ENCODE results near the gene FREM3. TPM values are rescaled to one million over a fixed set of nuclear protein-coding genes. Genes with fewer than 3 reads are reported as not detected.

The FREM3 gene
- total and polyA plus RNA-seq, 2 of the 8 experiments (the other 6 are each of a cell fraction or from before 2014, with no cell fraction given): 0.03 to 0.11 TPM

- Histone ChIP-seq H3K9me3 (ENCODE audit: insufficient read depth in 2 of 2, low read depth in 1 of 2, low read length in 1 of 2) (no peaks in the 10 kb centered on the region), H4K91ac (replicated peaks; ENCODE audit: insufficient read length, low read length) (no peak overlapping the region), H4K5ac (ENCODE audit: insufficient read length, low read depth, low read length) (no peak overlapping the region), H3K9ac (replicated peaks in 1 of 4; ENCODE audit: extremely low read depth in 1 of 4, low read depth in 3 of 4, low read length in 3 of 4) (no peak overlapping the region), H3K4ac (replicated peaks; ENCODE audit: insufficient read length, low read depth, low read length) (no peak overlapping the region), H4K8ac (ENCODE audit: extremely low read depth, insufficient read depth, low read length) (no peak overlapping the region), H3K23ac (ENCODE audit: insufficient read length) (no peak overlapping the region), H2BK120ac (replicated peaks; ENCODE audit: low read depth, low read length) (no peak overlapping the region), H3K27me3 (replicated peaks in 1 of 4; ENCODE audit: control insufficient read depth in 3 of 4, extremely low read depth in 1 of 4, insufficient read depth in 3 of 4, low read length in 3 of 4) (no peaks in the 10 kb centered on the region), H3K4me3 (ENCODE audit: extremely low read depth in 1 of 4, insufficient read depth in 2 of 4, low read depth in 3 of 4, low read length in 4 of 4) (no peak overlapping the region), H3K27ac (ENCODE audit: low read depth, low read length) (no peak overlapping the region), H3K36me3 (ENCODE audit: control insufficient read depth in 2 of 4, insufficient read depth in 4 of 4, low read length in 3 of 4) (no peaks in the 10 kb centered on the region), H2AFZ (ENCODE audit: low read length) (no peak overlapping the region), H3K14ac (ENCODE audit: insufficient read length) (no peak overlapping the region), H2BK20ac (ENCODE audit: low read length) (no peak overlapping the region), H3K79me1 (ENCODE audit: low read depth, low read length) (no peaks in the 10 kb centered on the region), H2BK5ac (ENCODE audit: low read depth, low read length) (no peak overlapping the region), H3K23me2 (ENCODE audit: low read depth, low read length) (no peaks in the 10 kb centered on the region), H4K20me1 (replicated peaks in 1 of 2; ENCODE audit: control insufficient read depth in 1 of 2, insufficient read depth in 2 of 2, low read length in 2 of 2) (no peaks in the 10 kb centered on the region), H3K4me1 (replicated peaks in 1 of 4; ENCODE audit: control insufficient read depth in 3 of 4, insufficient read depth in 4 of 4, low read length in 3 of 4) (no peaks in the 10 kb centered on the region), H2BK12ac (ENCODE audit: low read depth, low read length) (no peak overlapping the region), H3K18ac (ENCODE audit: extremely low read depth, low read length) (no peak overlapping the region), H3K4me2 (ENCODE audit: insufficient read depth in 1 of 2, low read depth in 2 of 2, low read length in 2 of 2) (no peak overlapping the region), H2BK15ac (ENCODE audit: low read length) (no peak overlapping the region), H2AK5ac (ENCODE audit: low read depth, low read length) (no peak overlapping the region), H3K79me2 (ENCODE audit: control insufficient read depth in 1 of 2, insufficient read depth in 2 of 2, low read length in 2 of 2) (no peaks in the 10 kb centered on the region), H3K56ac (replicated peaks; ENCODE audit: insufficient read length, low read depth, low read length) (no peak overlapping the region)
- FAIRE-seq (no peak), DNase-seq (ENCODE audit: low read depth in 1 of 2, low spot score in 2 of 2) (no peak)
- POLR2A ChIA-PET (ENCODE audit: partially characterized antibody): no interaction called here
- TF ChIP-seq MAFK (IDR thresholded peaks at IDR 0.05; ENCODE audit: low read depth, low read length) (no peak), RAD21 (IDR thresholded peaks at IDR 0.05 in 1 of 2, conservative IDR thresholded peaks at IDR 0.05 in 1 of 2; ENCODE audit: low read depth in 2 of 2, low read length in 2 of 2) (peak in 1 of 2 experiments; percentile 13; a peak in 1 of 4 replicates)
- CTCF ChIA-PET (ENCODE audit: partially characterized antibody): no interaction called here
Measured at GRCh38 chr4:143587703-143588102, 112.8 kb downstream of the FREM3 start.
